ENCODE results near the gene GGA3. TPM values are rescaled to one million over a fixed set of nuclear protein-coding genes. Genes with fewer than 3 reads are reported as not detected.
"Not testable (repeated sequence)": the region's sequence is repeated elsewhere in the genome, so short reads cannot be mapped to it uniquely, and the experiment has no call there.

The GGA3 gene
- total RNA-seq, 1 donor from 2014 or later, result 22.3 TPM

GRCh38 chr17:75280189-75280588, 18.8 kb upstream of the GGA3 start:
- DNase-seq; intact Hi-C loops (cut with DNase I); ATAC-seq (ENCODE audit: poor library complexity): not testable (repeated sequence)

- intact Hi-C loops (cut with DNase I), result no loop called here
- ATAC-seq (ENCODE audit: poor library complexity) (no peak), DNase-seq (no peak)
These were observed 16.3 kb upstream of the GGA3 start for GRCh38 chr17:75277664-75278071.

GRCh38 chr17:75273977-75274708, 12.7 kb upstream of the GGA3 start:
- intact Hi-C loops (cut with DNase I), result no loop called here
- DNase-seq, result no peak
- no peak for ATAC-seq (ENCODE audit: poor library complexity)

GRCh38 chr17:75272848-75273184, 11.4 kb upstream of the GGA3 start:
- no peak for ATAC-seq (ENCODE audit: poor library complexity)
- DNase-seq, result no peak
- intact Hi-C loops (cut with DNase I), result no loop called here

GRCh38 chr17:75271955-75272847, 10.8 kb upstream of the GGA3 start:
- DNase-seq (peak; percentile 77), ATAC-seq (ENCODE audit: poor library complexity) (peak; percentile 34)
- intact Hi-C loops (cut with DNase I), result no loop called here

GRCh38 chr17:75271233-75271954, 10.0 kb upstream of the GGA3 start:
- ATAC-seq (ENCODE audit: poor library complexity) (peak; percentile 88), DNase-seq (peak; percentile 91)
- intact Hi-C loops (cut with DNase I), result no loop called here

GRCh38 chr17:75270966-75271232, 9.5 kb upstream of the GGA3 start, which contains the start of gene MIF4GD:
MIF4GD (minus strand) TSS chr17:75271231; CDS start chr17:75270195, 1,036 bp downstream.
- intact Hi-C loops (cut with DNase I), result no loop called here
- no peak for DNase-seq
- no peak for ATAC-seq (ENCODE audit: poor library complexity)

- intact Hi-C loops (cut with DNase I), result no loop called here
These were observed 9.0 kb upstream of the GGA3 start for GRCh38 chr17:75270218-75270965.

GRCh38 chr17:75269844-75270217, 8.4 kb upstream of the GGA3 start:
- intact Hi-C loops (cut with DNase I), result no loop called here
- DNase-seq, result no peak

More at GRCh38 chr17:75270218-75270965, 9.0 kb upstream of the GGA3 start:
- peak; percentile 76 for DNase-seq
- peak; percentile 50 for ATAC-seq (ENCODE audit: poor library complexity)

GRCh38 chr17:75267411-75268232, 6.2 kb upstream of the GGA3 start:
- ATAC-seq (ENCODE audit: poor library complexity) (no peak), DNase-seq (no peak)
- intact Hi-C loops (cut with DNase I), result no loop called here

More at GRCh38 chr17:75269844-75270217, 8.4 kb upstream of the GGA3 start:
- ATAC-seq (ENCODE audit: poor library complexity), result no peak

GRCh38 chr17:75267153-75267410, 5.7 kb upstream of the GGA3 start:
- intact Hi-C loops (cut with DNase I), result no loop called here
- ATAC-seq (ENCODE audit: poor library complexity) (no peak), DNase-seq (no peak)

GRCh38 chr17:75266316-75267152, 5.1 kb upstream of the GGA3 start:
- intact Hi-C loops (cut with DNase I), result no loop called here
- DNase-seq (no peak), ATAC-seq (ENCODE audit: poor library complexity) (no peak)

- DNase-seq (no peak), ATAC-seq (ENCODE audit: poor library complexity) (no peak)
- intact Hi-C loops (cut with DNase I), result no loop called here
These were observed 4.4 kb upstream of the GGA3 start for GRCh38 chr17:75265614-75266315.

GRCh38 chr17:75263055-75263454, 1.6 kb upstream of the GGA3 start:
- DNase-seq (no peak), ATAC-seq (ENCODE audit: poor library complexity) (no peak)
- intact Hi-C loops (cut with DNase I), result no loop called here

GRCh38 chr17:75262112-75262606, 753 bp upstream of the GGA3 start:
- ATAC-seq (ENCODE audit: poor library complexity) (no peak), DNase-seq (no peak)
- intact Hi-C loops (cut with DNase I), result no loop called here

GRCh38 chr17:75260641-75261335, 618 bp downstream of the GGA3 start:
- ATAC-seq (ENCODE audit: poor library complexity) (peak; percentile 6), DNase-seq (no peak)
- intact Hi-C loops (cut with DNase I), result no loop called here
